Eye (tissue), 1 donor: ENCODE data around the gene COPS4.
"Not testable (repeated sequence)": the region's sequence is repeated elsewhere in the genome, so short reads cannot be mapped to it uniquely, and the experiment has no call there.

Source experiments
- DNase-seq: peaks from one replicate; pipeline ENCODE4 v3.0.0-alpha.2; 2015

The COPS4 gene

DNA sequence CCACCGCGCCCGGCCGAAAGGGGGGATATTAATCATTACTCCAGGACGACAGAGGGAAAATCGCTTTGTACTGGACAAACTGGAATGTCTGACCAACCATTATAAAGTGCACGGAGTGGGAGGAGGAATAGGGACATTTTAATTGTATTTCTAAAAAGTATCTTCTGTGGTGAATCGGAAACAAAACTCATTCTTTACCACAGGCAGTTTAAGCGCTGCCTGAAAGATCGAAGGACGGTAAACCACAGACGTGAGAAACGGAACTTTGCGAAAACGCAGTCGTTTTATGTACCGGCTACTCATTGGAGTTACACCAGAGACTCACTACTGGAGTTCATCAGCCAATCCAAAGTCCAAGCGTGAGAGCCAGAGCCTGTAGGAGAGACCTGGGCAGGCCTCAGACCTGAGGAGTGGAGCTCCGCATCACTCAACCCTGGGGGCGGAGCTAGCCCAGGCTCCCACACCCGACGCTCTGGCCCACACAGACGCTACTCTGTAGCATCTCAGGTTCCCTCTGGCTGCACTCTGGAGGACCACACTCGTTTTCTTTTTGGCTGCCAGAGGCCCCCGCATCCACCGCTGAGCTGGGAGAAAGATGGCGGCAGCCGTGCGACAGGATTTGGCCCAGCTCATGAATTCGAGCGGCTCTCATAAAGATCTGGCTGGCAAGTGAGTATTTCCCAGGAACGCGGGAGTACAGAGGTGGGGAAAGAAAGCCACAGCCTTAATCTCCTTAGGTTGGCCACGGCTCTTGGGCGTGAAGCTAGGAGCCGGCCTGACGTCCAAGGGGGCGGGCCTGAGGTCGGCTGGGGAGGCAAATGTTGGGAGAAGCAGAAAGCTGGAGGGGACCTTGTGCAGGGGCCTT lies at the start of gene COPS4:
TSS of gene COPS4 (plus strand) at position 554 of the 865 bp plus-strand sequence. CDS start at position 596, 42 bp downstream.
- peak; percentile 99 for DNase-seq

DNA sequence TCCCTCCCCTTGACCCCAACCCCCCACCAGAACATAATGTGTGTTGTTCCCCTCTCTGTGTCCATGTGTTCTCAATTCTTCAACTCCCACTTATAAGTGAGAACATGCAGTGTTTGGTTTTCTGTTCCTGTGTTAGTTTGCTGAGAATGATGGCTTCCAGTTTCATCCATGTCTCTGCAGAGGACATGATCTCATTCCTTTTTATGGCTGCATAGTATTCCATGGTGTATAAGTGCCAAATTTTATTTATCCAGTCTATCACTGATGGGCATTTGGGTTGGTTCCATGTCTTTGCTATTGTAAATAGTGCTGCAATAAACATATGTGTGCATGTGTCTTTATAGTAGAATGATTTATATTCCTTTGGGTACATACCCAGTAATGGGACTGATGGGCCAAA lies 47.5 kb upstream of the COPS4 start:
- not testable (repeated sequence) for DNase-seq

DNA sequence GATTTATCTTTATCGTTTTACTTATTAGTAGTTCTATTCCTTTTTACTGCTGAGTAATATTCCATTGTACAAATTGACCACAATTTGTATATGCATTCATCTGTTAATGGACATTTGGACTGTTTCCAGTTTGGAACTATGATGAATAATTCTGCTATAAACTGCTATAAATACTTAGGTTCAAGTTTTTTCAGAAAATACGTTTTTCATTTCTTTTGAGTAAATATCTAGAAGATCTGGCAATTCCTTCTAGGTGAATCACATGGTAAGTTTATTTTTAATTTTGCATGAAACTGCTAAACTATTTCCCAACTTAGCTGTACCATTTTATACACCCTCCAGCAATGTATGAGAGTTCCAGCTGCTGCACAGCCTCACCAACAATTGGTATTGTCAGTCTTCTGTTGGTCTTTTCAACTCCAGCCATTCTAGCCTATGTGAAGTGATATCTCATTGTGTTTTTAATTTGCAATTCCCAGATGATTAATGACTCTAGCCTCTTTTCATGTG lies 46.6 kb upstream of the COPS4 start:
- DNase-seq = peak; percentile 5

DNA sequence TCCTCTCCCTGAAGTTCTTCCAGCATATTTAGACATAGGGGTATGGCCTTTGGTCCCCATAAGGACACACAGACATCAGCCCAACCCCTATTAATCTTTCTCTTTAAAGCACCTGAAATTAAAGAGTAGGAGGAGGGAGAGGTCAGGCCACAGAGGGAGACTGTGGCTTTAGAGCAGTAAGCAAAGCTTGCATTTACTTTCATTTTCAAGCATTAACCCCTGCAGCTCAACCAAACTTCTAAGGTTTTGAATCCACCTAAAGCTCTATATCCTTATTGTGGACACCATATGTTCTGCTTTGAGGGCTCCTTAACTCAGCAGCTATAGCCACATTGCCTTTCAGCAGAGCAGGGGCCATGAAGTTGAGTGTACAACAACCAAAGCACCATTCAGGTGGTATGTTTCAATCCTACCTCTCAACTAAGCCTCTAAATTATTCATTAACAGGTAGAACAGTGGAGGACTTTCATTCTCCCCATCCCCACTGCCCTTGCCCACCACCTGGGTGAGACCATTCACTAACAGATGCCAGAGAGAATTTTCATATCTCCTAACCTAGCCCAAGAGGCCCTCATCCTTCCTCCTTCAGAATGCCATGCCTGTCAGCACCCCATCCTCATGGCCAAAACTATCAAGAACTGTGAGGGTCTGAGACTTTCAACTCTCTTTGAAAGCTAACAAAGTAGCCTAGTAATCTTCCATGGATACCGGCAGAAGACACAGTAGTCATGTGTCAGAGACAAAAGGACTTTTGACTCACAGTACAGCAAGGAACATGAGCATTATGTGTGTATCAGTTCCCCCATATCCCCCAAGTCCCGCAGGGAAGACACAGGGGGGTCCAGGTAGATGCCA lies 45.2 kb upstream of the COPS4 start:
- DNase-seq = no peak

DNA sequence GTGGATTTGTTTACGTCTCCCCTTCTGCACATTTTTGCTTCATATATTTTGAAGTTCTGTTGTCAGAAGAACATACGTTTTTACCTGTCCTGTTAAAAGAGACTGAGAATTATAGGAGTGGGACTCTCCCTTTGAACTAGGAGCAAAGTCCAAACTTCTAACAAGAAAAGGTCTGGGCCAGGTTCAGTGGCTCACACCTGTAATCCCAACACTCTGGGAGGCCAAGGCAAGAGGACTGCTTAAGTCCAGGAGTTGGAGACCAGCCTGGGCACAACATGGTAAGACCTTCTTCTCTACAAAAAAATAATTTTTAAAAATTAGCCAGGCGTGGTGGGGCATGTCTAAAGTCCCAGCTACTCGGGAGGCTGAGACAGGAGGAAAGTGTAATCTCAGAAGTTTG lies 40.1 kb upstream of the COPS4 start:
- no peak for DNase-seq

DNA sequence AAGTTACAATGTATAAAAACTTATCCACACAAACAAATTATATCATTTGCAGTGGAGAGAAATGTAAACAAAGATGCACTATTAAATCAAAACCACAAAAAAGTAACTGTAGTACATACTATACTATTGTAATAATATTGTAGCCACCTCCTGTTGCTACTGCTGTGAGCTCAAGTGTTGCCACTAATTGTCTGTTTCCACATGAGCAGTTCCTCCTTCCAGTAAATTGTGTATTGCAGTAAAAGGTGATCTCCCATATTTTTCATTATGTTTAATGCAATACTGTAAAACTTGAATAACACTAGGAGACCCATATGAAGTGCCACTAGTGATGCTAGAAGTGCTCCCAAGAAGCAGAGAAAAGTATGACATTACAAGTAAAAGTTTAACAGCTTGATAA lies 36.1 kb upstream of the COPS4 start:
- DNase-seq = peak; percentile 8

DNA sequence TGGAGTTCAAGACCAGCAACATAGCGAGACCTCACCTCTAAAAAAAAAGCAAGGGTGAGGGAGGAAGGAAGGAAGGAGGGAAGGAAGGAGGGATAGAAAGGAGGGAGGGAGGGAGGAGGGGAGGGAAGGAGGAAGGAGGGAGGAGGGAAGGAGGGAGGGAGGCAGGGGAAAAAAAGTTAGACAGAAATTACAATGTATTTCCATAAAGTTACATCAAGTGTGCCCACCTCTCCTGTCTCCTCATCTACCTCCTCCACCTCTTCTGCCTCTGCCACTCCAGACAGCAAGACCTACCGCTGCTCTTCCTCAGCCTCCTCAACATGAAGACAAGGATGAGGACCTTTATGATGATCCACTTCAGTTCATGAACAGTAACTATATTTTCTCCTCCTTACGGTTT lies 32.7 kb upstream of the COPS4 start:
- no peak for DNase-seq

DNA sequence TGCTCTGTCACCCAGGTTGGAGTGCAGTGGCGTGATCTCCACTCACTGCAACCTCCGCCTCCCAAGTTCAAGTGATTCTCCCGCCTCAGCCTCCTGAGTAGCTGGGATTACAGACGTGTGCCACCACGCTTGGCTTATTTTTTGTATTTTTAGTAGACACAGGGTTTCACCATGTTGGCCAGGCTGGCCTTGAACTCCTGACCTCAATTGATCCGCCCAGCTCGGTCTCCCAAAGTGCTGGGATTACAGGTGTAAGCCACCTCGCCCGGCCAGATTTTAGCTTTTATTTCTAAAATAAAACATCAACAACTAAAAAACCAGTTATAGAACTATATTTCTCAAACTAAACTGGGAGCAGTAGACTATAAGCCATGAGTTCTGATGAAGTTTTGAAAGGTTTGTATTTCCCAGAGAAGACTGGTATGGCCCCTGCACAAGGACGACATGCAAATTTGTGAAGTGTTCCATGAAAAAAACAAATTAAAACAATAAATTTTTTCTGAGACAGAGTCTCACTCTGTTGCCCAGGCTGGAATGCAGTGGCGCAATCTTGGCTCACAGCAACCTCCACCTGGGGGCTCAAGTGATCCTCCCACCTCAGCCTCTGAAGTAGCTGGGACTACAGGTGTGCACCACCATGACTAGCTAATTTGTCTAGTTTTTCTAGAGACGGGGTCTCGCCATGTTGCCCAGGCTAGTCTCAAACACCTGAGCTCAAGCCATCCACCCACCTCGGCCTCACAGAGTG lies 31.8 kb upstream of the COPS4 start:
- not testable (repeated sequence) for DNase-seq

DNA sequence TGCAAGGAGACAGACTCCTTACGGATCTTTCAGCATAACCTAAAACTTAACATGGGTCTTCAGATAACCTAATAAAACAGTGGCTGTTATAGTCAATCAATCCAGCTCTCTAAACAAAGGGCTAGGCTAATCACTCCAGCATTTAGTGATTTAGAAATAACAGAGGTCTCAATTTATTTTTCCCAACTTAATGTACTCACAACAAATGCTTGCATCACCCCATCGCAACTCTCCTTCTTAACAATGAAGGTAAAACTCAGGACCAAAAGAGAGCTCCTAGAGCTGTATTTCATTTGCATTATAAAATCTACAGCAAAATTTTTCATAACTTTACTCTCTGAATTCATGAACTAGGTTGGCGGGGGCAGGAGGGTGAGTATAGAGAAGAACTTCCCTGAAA lies 25.5 kb upstream of the COPS4 start:
- peak; percentile 35 for DNase-seq

DNA sequence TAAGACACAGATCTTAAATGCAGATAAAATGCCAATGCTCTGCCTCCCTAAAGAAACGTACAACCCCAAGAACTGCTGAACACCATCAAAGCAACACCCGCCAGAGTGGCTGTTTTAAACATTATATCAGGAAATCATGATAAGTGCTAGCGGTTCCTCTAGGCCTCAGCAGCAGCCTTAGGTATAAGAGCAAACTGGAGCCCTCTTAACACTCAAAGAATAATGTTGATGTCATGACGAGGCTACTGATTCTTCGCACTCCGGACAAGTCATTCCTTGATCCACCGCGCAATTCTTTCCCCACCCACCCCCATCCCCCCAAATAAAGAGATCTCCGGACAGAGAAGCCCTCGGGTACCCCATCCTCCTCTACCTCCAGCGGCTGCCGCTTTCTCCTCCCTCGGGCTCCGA lies 24.9 kb upstream of the COPS4 start:
- DNase-seq = peak; percentile 75

DNA sequence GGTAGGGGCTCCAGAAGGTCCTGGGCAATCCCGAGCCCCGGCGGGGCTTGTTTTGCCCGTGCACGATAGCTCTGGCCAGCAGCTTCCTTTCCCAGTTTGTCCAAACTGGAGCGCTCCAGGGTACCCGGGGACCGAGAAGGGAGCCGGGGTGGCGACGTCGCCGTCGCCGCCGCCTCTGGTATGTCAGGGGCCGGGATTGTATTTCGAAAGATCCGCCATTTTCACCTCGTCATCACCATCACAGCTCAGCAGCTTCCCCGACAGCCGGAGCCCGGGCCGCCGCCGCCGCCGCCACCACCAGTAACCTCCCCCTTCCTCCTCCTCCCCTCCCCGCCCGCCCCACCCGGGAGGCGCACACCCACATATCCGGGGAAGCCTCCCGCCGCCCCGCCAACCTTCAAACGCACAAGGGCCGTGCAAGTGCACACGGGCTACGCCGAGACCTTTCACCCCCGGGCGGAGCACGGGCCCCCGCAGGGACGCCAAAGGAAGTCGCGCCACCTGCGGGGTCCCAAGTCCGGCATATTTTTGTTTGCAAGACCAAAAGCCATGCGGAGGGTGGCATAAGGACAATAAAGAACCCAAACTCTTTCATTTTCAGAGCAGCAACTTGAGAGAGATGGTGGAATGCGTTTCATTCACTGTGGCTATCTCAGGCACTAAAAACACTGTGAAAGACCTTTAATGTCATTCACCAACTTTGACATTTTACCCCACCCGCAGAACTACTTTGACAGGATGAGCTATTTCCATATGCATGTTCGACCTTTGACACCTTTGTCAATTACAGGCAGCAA lies 24.3 kb upstream of the COPS4 start, which contains the start of gene LIN54:
TSS of gene LIN54 (minus strand) at position 302 of the 797 bp plus-strand sequence. CDS start 25,979 bp downstream, outside the sequence.
- DNase-seq = peak; percentile 87

DNA sequence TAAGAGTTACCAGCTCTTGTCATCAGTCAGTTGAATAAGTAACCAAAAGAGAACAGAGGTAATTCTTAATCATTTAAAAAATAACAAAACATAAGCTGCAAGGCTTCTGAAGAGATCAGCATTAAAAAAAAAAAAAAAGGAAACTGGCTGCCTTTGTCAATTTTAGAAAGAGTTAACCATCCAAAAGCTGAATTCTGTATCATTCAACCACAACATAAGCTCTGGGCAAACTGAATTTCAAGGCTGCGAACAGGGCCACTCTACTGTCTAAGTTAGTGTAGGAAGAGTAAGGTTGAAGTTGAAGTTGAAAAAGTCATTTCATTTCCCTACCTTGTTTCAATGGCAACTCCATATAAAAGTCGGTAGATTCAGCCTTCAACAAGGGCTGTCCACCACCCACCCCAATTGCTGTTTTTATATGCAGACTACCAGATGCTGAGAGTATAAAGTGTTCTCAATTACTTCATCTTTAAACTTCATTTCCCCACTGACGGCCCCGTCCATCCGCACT lies 23.2 kb upstream of the COPS4 start:
- DNase-seq = no peak

DNA sequence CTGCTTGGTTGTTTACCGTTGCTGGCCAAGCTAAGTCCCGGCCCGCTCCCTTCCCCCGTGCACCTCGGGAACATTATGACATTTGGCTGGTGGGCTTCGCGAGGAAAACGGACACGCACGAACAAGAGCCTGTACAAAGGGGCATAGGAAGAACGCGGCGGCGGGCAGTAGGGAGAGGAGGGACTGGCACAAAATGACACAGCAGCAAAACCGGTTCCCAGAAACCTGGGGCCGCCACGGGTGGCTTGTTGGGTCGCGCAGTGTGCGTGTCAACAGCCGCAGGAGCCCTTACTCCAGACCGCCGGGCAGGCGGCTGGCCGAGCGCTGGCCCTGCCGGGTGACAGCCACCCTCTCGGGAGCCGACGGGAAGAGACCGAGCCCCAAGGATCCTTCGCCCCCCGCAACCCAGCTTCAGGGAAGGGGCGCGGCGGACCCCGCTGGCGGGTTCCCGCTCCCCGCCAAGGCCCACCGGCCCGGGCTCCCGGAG lies 22.7 kb upstream of the COPS4 start:
- peak; percentile 80 for DNase-seq

DNA sequence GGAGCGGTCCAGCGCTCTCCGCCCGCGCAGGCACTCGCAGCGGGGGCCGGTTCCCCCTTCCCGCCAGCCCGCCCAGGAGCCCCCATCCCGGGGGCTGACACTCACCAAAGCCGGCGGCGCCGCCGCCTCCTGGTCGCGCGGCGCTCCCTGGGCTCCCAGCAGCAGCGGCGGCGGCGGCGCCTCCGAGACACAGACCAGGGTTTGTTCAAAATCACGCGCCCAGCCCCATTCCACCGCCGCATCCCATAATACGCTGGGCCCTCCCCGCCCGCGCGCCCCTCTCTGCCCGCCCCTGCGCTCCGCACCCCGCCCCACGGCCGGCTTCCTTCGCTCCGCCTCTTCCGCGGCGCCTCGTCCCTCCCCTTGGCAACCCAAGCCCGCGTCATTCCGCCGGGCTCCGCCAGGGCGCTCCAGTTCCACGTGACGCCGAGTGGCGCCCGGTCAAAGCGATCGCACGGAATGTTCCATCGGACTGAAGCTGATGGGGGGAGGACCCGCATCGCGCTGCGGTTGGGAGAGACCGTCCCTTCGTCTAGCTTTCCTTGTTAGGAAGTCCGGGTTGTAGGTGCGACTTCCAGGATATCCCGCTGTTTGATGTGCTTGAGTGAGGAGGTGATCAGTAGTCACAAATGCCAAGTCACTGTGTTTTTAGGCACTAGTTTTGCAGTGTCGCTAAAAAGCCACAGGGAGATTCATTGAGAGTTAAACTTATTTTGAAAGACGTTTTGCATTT lies 22.1 kb upstream of the COPS4 start:
- peak; percentile 99 for DNase-seq

DNA sequence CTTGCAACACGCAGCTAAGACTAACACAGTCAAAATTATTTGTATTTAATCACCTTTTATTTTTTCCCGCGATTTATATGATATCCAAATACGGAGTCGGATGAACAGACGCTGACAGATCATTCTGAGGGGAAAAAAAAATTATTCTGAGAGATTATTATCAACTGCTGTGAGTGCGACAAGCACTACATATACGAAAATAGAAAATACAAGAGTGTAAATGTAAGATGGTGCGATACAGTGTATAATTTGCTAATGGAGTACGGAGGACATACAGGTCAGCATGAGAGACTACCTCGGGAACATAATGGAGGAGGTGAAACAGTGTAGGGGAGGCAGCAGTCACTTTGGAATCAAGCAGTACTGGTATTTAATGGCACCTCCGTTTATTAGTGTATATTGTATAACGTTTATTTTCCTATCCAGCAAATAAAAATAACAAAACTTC lies 21.5 kb upstream of the COPS4 start:
- no peak for DNase-seq

DNA sequence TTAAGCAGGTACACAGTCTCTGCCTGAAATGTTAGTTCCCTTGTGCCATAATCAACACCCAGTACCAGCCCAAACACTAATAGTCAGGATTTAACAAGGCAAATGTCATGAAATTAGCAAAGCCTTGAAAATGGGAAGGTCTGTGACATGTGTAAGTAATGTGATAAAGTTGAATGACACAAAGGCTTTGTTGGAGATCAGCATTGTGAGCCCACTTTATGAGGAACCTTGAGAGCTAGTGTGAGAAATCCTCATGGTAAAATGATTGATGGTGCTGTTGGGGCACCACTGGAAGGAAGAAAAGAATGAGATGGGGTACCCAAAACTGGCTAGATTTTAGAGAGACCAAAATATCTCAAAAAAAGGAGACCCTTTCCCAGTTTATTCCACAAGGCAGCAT lies 21.1 kb upstream of the COPS4 start:
- no peak for DNase-seq

DNA sequence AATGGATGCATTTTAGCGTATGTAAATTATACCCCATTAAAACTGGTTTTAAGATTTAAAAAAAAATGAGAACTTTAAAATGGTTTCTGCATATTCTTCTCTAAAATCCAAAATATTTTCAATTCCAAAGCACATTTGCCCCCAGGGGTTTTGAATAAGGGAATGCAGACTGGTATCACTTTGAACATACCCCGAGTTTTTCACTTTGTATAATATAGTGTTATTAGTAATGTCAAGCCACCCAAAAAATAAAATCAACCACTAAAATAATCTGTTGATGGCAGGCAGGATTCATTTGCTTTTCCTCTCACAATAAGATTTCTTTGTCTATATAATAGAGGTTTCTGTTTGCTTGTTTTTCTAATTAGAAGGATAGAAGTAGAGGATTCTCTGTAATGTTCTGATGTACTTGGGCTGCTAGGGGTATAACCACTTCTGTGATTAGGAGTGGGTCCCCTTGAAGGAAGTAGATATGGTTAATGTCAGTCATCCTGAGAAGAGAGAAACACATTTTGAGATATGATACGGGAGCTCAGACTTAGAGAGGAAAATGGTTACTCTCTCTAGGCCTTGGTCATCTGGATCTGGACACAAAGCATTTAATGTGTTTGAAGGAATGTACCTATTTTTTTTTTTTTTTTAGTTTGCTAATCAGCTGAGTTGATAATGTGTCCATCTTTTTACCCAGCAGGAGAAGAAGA lies 15.0 kb upstream of the COPS4 start:
- DNase-seq = no peak

DNA sequence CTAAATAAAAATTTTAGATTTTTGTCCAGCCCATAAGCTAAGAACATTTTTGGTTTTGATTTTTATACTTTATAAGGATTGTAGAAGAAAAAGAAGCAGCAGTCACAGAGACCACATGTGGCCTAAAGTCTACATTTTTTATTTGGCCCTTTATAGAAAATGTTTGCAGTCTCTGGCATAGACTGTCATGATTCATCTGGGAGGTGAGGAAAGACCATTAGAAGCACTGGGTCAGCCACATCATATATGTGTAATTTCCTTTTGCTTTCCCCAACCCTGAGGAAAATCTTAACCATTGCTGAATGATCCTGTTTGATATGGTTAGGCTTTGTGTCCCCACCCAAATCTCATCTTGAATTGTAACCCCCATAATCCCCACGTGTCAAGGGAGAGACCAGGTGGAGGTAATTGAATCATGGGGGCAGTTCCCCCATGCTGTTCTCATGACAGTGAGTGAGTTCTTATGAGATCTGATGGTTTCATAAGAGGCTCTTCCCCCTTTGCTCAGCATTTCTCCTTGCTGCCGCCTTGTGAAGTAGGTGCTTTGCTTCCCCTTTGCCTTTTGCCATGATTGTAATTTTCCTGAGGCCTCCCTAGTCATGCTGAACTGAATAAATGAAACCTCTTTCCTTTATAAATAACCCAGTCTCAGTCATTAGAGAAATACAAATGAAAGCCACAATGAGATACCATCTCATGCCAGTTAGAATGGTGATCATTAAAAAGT lies 12.1 kb upstream of the COPS4 start:
- DNase-seq = no peak

DNA sequence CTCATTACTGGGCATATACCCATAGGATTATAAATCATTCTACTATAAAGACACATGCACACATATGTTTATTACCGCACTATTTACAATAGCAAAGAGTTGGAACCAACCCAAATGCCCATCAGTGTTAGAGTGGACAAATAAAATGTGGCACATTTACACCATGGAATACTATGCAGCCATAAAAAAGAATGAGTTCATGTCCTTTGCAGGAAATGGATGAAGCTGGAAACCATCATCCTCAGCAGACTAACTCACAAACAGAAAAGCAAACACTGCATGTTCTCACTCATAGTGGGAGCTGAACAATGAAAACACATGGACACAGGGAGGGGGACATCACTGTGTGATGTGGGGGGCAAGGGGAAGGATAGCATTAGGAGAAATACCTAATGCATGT lies 11.4 kb upstream of the COPS4 start:
- DNase-seq = not testable (repeated sequence)
